ENCODE data around the gene TMEM108.

Gene TMEM108

DNA sequence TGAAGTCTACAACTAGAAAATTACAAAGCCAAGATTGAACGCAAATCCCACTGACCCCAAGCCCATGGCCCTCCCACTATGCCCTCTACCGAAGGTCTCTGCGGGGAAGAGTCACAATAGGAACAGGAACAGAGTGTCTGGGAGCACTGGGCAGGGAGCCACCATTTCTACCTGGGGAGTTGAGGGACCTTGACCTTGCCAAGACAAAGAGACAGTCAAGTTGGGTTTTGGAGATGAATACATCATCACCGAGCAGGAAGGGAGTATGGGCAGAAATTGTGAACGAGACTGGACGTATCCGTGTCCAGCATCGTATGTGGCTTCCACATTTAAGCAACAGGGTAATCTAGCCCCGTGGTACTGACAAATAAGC lies 330.9 kb downstream of the TMEM108 start:
- Histone ChIP-seq H2BK12ac (ENCODE audit: low read length) (no peak overlapping the region), H3K79me1 (ENCODE audit: low read length) (no peaks in the 10 kb centered on the region), H3K36me3 (ENCODE audit: control insufficient read depth in 1 of 2, insufficient read depth in 2 of 2, low read length in 2 of 2) (no peaks in the 10 kb centered on the region), H3K79me2 (ENCODE audit: control insufficient read depth, insufficient read depth, low read length, poor library complexity) (no peaks in the 10 kb centered on the region), H3K18ac (ENCODE audit: low read length) (no peak overlapping the region), H4K8ac (ENCODE audit: low read depth, low read length) (no peak overlapping the region), H4K91ac (ENCODE audit: low read depth, low read length) (no peak overlapping the region), H2BK120ac (ENCODE audit: insufficient read depth, low read length, poor library complexity) (no peak overlapping the region), H3K27me3 (ENCODE audit: insufficient read depth, low read length) (no peaks in the 10 kb centered on the region), H3K4ac (ENCODE audit: low read depth, low read length) (no peak overlapping the region), H3K9ac (ENCODE audit: low read length) (no peak overlapping the region), H3K14ac (ENCODE audit: low read length) (no peak overlapping the region), H2AK5ac (ENCODE audit: low read length) (no peak overlapping the region), H3K23ac (ENCODE audit: low read length) (no peak overlapping the region), H3K9me3 (ENCODE audit: insufficient read depth, low read depth, low read length) (no peaks in the 10 kb centered on the region), H3K4me2 (ENCODE audit: low read length) (no peak overlapping the region), H2BK5ac (ENCODE audit: low read depth, low read length, poor library complexity) (no peak overlapping the region), H4K12ac (ENCODE audit: low read depth, low read length) (no peak overlapping the region), H2AFZ (ENCODE audit: insufficient read depth, low read length, poor library complexity) (no peak overlapping the region), H3K4me1 (ENCODE audit: control insufficient read depth in 1 of 2, insufficient read depth in 2 of 2, low read length in 2 of 2) (no peaks in the 10 kb centered on the region), H3K4me3 (ENCODE audit: low read depth, low read length) (no peak overlapping the region), H3K27ac (ENCODE audit: low read depth, low read length) (no peak overlapping the region)
- whole genome bisulfite sequencing (ENCODE audit: extremely low coverage, insufficient coverage, insufficient read length) = no CpG with 5 or more reads among the region's 9 CpGs
- DNase-seq = no peak

DNA sequence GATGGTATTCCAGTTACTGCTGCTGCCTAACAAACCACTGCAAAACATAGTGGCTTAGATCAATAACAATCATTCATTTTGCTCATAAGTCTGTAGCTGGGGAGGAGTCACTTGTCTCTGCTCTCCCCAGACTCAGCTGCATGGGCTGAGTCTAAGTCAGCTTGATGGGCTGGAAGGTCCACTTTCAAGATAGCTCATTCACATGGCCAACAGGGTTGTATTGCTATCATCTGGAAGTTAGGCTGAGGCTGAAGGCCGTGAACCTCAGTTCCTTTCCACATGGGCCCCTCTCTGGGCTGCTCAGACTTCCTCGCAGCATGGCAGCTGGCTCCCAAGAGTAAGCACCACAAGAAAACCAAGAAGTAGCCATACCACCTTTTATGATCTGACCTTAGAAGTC lies 333.0 kb downstream of the TMEM108 start:
- no peak for DNase-seq
- Histone ChIP-seq H3K9ac (ENCODE audit: low read length) (no peak overlapping the region), H3K4me3 (ENCODE audit: low read depth, low read length) (no peak overlapping the region), H2BK5ac (ENCODE audit: low read depth, low read length, poor library complexity) (no peak overlapping the region), H4K91ac (ENCODE audit: low read depth, low read length) (no peak overlapping the region), H2BK12ac (ENCODE audit: low read length) (no peak overlapping the region), H4K8ac (ENCODE audit: low read depth, low read length) (no peak overlapping the region), H3K14ac (ENCODE audit: low read length) (no peak overlapping the region), H2AFZ (ENCODE audit: insufficient read depth, low read length, poor library complexity) (no peak overlapping the region), H3K27me3 (ENCODE audit: insufficient read depth, low read length) (no peaks in the 10 kb centered on the region), H3K79me2 (ENCODE audit: control insufficient read depth, insufficient read depth, low read length, poor library complexity) (no peaks in the 10 kb centered on the region), H3K23ac (ENCODE audit: low read length) (no peak overlapping the region), H3K18ac (ENCODE audit: low read length) (no peak overlapping the region), H2AK5ac (ENCODE audit: low read length) (no peak overlapping the region), H3K9me3 (ENCODE audit: insufficient read depth, low read depth, low read length) (no peaks in the 10 kb centered on the region), H3K36me3 (ENCODE audit: control insufficient read depth in 1 of 2, insufficient read depth in 2 of 2, low read length in 2 of 2) (no peaks in the 10 kb centered on the region), H3K4ac (ENCODE audit: low read depth, low read length) (no peak overlapping the region), H4K12ac (ENCODE audit: low read depth, low read length) (no peak overlapping the region), H2BK120ac (ENCODE audit: insufficient read depth, low read length, poor library complexity) (no peak overlapping the region), H3K79me1 (ENCODE audit: low read length) (no peaks in the 10 kb centered on the region), H3K4me1 (ENCODE audit: control insufficient read depth in 1 of 2, insufficient read depth in 2 of 2, low read length in 2 of 2) (no peaks in the 10 kb centered on the region), H3K27ac (ENCODE audit: low read depth, low read length) (no peak overlapping the region), H3K4me2 (ENCODE audit: low read length) (no peak overlapping the region)
- WGBS (ENCODE audit: extremely low coverage, insufficient coverage, insufficient read length) = no CpG with 5 or more reads among the region's 2 CpGs

DNA sequence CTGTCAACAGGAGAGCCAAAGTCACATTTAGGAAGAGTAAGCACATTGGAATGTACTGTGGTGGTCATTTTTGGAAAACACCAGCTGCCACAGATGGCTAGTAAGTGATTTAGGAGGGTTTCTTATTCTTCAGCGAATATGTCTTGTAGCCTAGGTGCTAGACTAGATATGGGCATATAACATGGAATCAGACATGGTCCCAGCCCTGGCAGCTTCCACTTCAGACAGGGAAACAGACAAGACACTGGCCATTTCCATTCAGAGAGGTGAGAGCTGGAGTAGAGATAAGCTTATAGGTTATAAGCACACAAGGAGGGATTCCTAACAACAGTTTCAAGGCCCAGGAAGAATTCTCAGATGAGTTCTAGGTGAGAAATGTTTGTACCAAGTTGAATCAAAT lies 333.5 kb downstream of the TMEM108 start:
- no peaks in the 10 kb centered on the region for H3K27me3 ChIP-seq (ENCODE audit: insufficient read depth, low read length)
- H3K14ac ChIP-seq (ENCODE audit: low read length) = no peak overlapping the region
- no peak overlapping the region for H3K9ac ChIP-seq (ENCODE audit: low read length)
- DNase-seq = no peak
- no peak overlapping the region for H4K12ac ChIP-seq (ENCODE audit: low read depth, low read length)
- no peak overlapping the region for H2BK12ac ChIP-seq (ENCODE audit: low read length)
- H2BK5ac ChIP-seq (ENCODE audit: low read depth, low read length, poor library complexity) = no peak overlapping the region
- no peak overlapping the region for H3K4me3 ChIP-seq (ENCODE audit: low read depth, low read length)
- H2AK5ac ChIP-seq (ENCODE audit: low read length) = no peak overlapping the region
- no peak overlapping the region for H2AFZ ChIP-seq (ENCODE audit: insufficient read depth, low read length, poor library complexity)
- no peak overlapping the region for H3K4me2 ChIP-seq (ENCODE audit: low read length)
- H3K79me2 ChIP-seq (ENCODE audit: control insufficient read depth, insufficient read depth, low read length, poor library complexity) = no peaks in the 10 kb centered on the region
- no peaks in the 10 kb centered on the region for H3K9me3 ChIP-seq (ENCODE audit: insufficient read depth, low read depth, low read length)
- H3K36me3 ChIP-seq (ENCODE audit: control insufficient read depth in 1 of 2, insufficient read depth in 2 of 2, low read length in 2 of 2) = no peaks in the 10 kb centered on the region
- H3K18ac ChIP-seq (ENCODE audit: low read length) = no peak overlapping the region
- no peak overlapping the region for H4K8ac ChIP-seq (ENCODE audit: low read depth, low read length)
- H2BK120ac ChIP-seq (ENCODE audit: insufficient read depth, low read length, poor library complexity) = no peak overlapping the region
- no peak overlapping the region for H3K27ac ChIP-seq (ENCODE audit: low read depth, low read length)
- no CpG with 5 or more reads among the region's 1 CpG for WGBS (ENCODE audit: extremely low coverage, insufficient coverage, insufficient read length)
- no peak overlapping the region for H4K91ac ChIP-seq (ENCODE audit: low read depth, low read length)
- H3K79me1 ChIP-seq (ENCODE audit: low read length) = no peaks in the 10 kb centered on the region
- H3K4ac ChIP-seq (ENCODE audit: low read depth, low read length) = no peak overlapping the region
- H3K4me1 ChIP-seq (ENCODE audit: control insufficient read depth in 1 of 2, insufficient read depth in 2 of 2, low read length in 2 of 2) = no peaks in the 10 kb centered on the region
- no peak overlapping the region for H3K23ac ChIP-seq (ENCODE audit: low read length)

DNA sequence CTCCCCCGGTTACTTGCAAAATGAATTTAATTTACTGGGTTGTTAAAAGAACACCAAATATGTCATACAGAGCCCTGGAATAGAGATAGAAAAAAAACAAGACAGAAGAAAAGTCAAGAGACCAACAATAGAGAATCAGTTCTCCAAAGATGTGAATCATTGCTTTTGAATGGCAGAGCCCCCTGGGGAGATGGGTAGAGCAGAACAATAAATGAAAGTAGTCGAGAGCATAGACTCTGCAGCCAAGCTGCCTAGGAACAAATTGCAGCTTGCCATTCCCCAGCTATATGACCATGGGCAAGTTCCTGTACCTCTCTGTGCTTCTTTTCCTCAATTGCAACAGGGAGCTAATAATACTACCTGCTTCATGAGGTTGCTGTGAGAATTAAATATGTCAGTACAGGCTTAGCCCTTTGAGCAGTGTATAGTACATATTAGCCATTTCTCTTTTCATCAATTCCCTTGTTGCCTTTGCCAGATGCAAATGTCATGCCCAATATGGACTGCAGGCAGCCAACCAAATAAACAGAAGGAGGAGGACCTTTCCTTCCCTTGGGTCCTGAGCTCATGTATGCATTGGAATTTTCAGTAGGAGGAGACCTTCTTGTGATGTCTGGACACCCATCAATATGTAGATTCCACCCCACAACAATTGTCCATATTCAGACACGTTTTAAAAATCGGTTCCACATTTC lies 336.7 kb downstream of the TMEM108 start:
- no peaks in the 10 kb centered on the region for H3K36me3 ChIP-seq (ENCODE audit: control insufficient read depth in 1 of 2, insufficient read depth in 2 of 2, low read length in 2 of 2)
- no peak overlapping the region for H3K4ac ChIP-seq (ENCODE audit: low read depth, low read length)
- no peak overlapping the region for H3K18ac ChIP-seq (ENCODE audit: low read length)
- no peak overlapping the region for H4K91ac ChIP-seq (ENCODE audit: low read depth, low read length)
- H3K4me2 ChIP-seq (ENCODE audit: low read length) = no peak overlapping the region
- H2BK12ac ChIP-seq (ENCODE audit: low read length) = no peak overlapping the region
- H2BK120ac ChIP-seq (ENCODE audit: insufficient read depth, low read length, poor library complexity) = no peak overlapping the region
- no peak overlapping the region for H4K8ac ChIP-seq (ENCODE audit: low read depth, low read length)
- DNase-seq = no peak
- no peak overlapping the region for H3K23ac ChIP-seq (ENCODE audit: low read length)
- H3K14ac ChIP-seq (ENCODE audit: low read length) = no peak overlapping the region
- no peaks in the 10 kb centered on the region for H3K27me3 ChIP-seq (ENCODE audit: insufficient read depth, low read length)
- H3K9me3 ChIP-seq (ENCODE audit: insufficient read depth, low read depth, low read length) = no peaks in the 10 kb centered on the region
- H3K4me3 ChIP-seq (ENCODE audit: low read depth, low read length) = no peak overlapping the region
- no peaks in the 10 kb centered on the region for H3K79me2 ChIP-seq (ENCODE audit: control insufficient read depth, insufficient read depth, low read length, poor library complexity)
- H2AK5ac ChIP-seq (ENCODE audit: low read length) = no peak overlapping the region
- no peak overlapping the region for H3K27ac ChIP-seq (ENCODE audit: low read depth, low read length)
- H3K79me1 ChIP-seq (ENCODE audit: low read length) = no peaks in the 10 kb centered on the region
- no peaks in the 10 kb centered on the region for H3K4me1 ChIP-seq (ENCODE audit: control insufficient read depth in 1 of 2, insufficient read depth in 2 of 2, low read length in 2 of 2)
- no peak overlapping the region for H2AFZ ChIP-seq (ENCODE audit: insufficient read depth, low read length, poor library complexity)
- no peak overlapping the region for H2BK5ac ChIP-seq (ENCODE audit: low read depth, low read length, poor library complexity)
- WGBS (ENCODE audit: extremely low coverage, insufficient coverage, insufficient read length) = no CpG with 5 or more reads among the region's 4 CpGs
- no peak overlapping the region for H4K12ac ChIP-seq (ENCODE audit: low read depth, low read length)
- H3K9ac ChIP-seq (ENCODE audit: low read length) = no peak overlapping the region

Data from trophoblast cell (in vitro differentiated cells and primary cell).